Inferior parietal cortex (tissue), 1 donor: ENCODE measurements around the gene CCDC138.

Experiments used
- DNase-seq: peaks from one replicate; pipeline ENCODE4 v3.0.0-alpha.2; 2016; ENCODE audit errors: extremely low spot score

Gene CCDC138

GRCh38 chr2:108919571-108920373 is 133.2 kb downstream of the CCDC138 start:
- no peak for DNase-seq

- DNase-seq = no peak
Measured at GRCh38 chr2:108920686-108921085, 134.1 kb downstream of the CCDC138 start.

GRCh38 chr2:108921096-108922030 is 134.8 kb downstream of the CCDC138 start:
- no peak for DNase-seq

DNA sequence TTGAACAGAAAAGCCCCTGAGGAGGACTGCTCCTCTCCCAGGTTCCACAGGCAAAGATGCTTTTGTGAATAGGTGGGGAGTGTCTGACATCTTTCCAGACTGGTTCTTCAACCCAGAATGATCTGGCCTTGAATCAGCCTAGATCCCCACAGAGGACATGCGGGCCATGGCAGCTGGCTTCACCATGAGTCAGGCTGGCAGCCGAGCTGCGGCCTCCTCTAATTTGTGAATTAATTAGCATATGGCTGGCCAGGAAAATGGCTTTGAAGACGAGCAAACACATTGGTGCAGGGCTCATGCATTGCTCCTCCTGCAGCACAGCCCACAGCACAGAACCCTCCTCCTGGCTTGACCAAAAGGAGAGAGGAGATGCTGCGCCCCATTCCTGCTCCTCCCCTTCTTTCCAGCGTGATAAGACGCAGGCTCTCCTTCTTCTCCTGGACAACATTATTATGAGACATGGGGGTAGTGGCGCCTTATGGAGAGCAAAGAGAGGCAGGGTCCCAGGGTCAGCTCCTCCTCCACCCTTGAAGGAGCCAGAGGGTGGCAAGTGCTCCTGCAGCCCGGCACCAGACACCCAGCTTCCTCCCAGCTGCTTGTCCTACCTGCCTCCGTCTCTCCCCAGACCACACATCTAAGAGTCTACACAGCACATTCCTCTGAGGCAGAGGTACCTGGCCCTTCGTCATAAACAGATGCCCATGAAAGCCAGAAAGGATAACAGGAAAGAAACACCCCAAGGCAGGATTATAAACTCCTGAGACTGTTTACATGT is 135.8 kb downstream of the CCDC138 start:
- no peak for DNase-seq

DNA sequence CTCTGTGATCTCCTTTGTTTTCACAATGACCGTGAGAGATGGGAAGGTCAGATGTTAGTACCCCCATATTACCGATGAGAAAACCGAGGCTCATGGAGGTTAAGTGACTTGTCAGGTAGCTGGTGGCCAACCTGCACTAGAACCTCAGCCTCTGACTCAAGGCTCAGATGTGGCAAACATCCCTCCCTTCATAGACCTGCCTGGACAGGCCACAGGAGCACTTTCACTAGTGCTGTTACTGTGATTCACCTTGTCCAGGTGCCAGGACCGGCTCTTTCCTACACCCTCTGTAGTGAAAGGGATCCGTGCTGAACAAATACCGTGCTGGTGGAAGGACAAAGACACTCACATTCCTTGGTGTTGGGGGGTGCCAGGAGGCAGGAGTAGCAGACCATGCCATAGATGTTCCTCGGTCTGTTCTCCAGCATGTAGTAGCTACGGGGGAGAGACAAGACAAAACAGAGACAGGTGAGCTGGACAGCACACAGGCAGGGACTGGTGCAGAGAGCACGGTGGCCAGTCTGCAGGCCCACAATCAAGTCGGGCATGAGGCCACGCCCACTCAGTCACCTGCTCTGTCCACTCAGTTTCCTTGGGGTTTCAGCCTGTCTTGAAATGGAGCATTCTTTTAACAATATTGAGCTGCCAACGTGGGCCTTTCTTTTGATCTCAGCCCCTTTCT is 136.6 kb downstream of the CCDC138 start:
- DNase-seq = no peak

- DNase-seq = no peak
Measured at GRCh38 chr2:108923736-108924579, 137.4 kb downstream of the CCDC138 start.

DNA sequence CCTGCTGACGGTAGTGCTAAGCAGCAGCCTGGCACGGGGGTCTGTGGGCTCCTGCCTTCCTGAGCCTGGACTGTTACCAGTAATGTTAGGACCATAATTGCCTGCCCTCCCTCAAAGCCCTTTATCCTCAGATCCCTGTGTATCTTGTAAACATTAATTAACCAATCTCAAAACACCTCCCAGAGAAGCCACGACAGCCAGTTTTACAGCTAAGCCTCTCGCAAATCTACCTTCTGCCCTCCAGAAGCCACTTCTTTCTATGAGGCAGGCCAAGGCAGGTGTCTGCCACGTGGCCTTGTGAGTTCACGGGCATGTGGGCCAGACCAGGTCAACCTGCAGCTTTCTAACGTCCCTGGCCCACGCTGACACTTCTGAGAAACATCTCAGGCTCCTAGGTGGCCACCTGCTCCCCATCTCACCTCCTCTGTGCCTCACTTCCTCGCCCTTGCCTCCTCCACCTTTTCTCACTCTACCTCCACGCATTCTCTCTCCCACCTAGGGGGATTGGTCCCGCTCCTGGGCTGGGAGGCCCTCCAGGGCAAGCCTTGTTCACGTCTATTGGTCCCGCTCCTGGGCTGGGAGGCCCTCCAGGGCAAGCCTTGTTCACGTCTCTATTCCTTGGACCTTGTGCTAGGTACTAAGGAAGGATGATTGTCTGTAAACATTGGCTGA is 138.1 kb downstream of the CCDC138 start:
- DNase-seq = no peak

DNA sequence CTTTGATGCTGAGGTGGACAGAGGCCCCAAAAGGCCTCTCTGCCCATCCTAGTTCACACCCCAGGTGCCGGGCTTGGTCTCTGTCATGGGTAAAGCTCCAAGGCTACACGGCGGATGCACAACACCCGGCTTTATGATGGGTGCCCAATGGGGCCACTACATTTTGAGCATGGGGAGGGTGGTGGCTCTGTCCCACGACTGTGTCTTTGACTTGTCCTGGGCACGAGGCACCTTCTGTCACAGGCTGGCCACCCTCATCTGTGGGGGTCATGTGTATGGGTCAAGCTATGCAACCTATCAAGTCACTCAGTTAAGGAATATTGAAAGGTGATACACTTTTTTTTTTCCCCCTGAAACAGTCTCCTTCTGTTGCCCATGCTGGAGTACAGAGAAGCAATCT is 138.7 kb downstream of the CCDC138 start:
- DNase-seq = no peak

DNA sequence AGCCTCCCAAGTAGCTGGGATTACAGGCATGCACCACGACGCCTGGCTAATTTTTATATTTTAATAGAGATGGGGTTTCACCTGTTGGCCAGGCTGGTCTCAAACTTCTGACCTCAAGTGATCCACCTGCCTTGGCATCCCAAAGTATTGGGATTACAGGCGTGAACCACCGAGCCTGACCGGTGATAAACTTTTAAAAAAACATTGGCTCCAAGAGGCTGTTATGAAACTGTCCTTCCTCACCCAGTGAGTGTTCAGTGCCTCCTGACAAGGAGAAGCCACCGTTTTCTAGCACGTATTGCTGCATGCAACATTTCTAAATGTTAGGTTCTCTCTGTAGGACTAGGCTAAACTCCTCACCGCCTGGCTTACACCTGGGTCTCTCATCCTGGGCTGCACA is 139.2 kb downstream of the CCDC138 start:
- no peak for DNase-seq
